NCI-H748 (cell line): Measurements from ENCODE around the gene LCOR.

ENCODE experiments used
- DNase-seq: peaks from one replicate; lab custom pipeline; 2025; ENCODE audit not compliant: unreplicated experiment; lab: John Stamatoyannopoulos, UW

Gene LCOR

GRCh38 chr10:97007417-97007816 lies 175.3 kb downstream of the LCOR start:
- DNase-seq: no peak

- no peak for DNase-seq
Observed at GRCh38 chr10:97010695-97011206, 178.7 kb downstream of the LCOR start.

GRCh38 chr10:97011397-97011796 lies 179.3 kb downstream of the LCOR start:
- no peak for DNase-seq

- DNase-seq: no peak
Observed at GRCh38 chr10:97012470-97012869, 180.4 kb downstream of the LCOR start.

- DNase-seq: no peak
Observed at GRCh38 chr10:97013568-97013967, 181.5 kb downstream of the LCOR start.

- DNase-seq: no peak
Observed at GRCh38 chr10:97013983-97014382, 181.9 kb downstream of the LCOR start.

- no peak for DNase-seq
Observed at GRCh38 chr10:97015240-97015639, 183.1 kb downstream of the LCOR start.

- no peak for DNase-seq
Observed at GRCh38 chr10:97016728-97017473, 184.8 kb downstream of the LCOR start.

GRCh38 chr10:97017474-97017903 lies 185.4 kb downstream of the LCOR start:
- no peak for DNase-seq

GRCh38 chr10:97018251-97019212 lies 186.4 kb downstream of the LCOR start:
- no peak for DNase-seq

GRCh38 chr10:97019213-97019844 lies 187.2 kb downstream of the LCOR start:
- no peak for DNase-seq

GRCh38 chr10:97020452-97021400 lies 188.6 kb downstream of the LCOR start:
- peak; percentile 78 for DNase-seq

- no peak for DNase-seq
Observed at GRCh38 chr10:97022616-97023015, 190.5 kb downstream of the LCOR start.

- DNase-seq: no peak
Observed at GRCh38 chr10:97023401-97024167, 191.5 kb downstream of the LCOR start.

- no peak for DNase-seq
Observed at GRCh38 chr10:97024168-97025073, 192.3 kb downstream of the LCOR start.

GRCh38 chr10:97025613-97026242 lies 193.6 kb downstream of the LCOR start:
- peak; percentile 51 for DNase-seq

GRCh38 chr10:97028126-97028831 lies 196.2 kb downstream of the LCOR start:
- DNase-seq: no peak
